RWPE2 (cell line): Measurements from ENCODE around the gene SCN2B.

Experiments used
- ATAC-seq: fragments of 200-7000 bp; cut with Tn5 transposase; 3 replicates; pipeline ENCODE4 v1.9.1; 2021; ENCODE audit warnings: low read depth
- DNase-seq: peaks from one replicate; pipeline ENCODE4 v3.0.0-alpha.2; 2020; ENCODE audit warnings: low spot score
- H3K27ac ChIP-seq: fragments of 450-650 bp; 2 replicates; pipeline ENCODE4 v1.5.1; 2017; ENCODE audit warnings: mild to moderate bottlenecking; ENCODE audit not compliant: poor library complexity, severe bottlenecking
- H3K27me3 ChIP-seq: fragments of 250-450 bp; sonication (Bioruptor Pico); 2 replicates; pipeline ENCODE4 v1.5.1; 2021; ENCODE audit warnings: mild to moderate bottlenecking, moderate library complexity; ENCODE audit not compliant: insufficient read depth, poor library complexity, severe bottlenecking
- H3K36me3 ChIP-seq: fragments of 250-450 bp; sonication (Bioruptor Pico); 2 replicates; pipeline ENCODE4 v1.5.1; 2020; ENCODE audit warnings: low read depth, mild to moderate bottlenecking, moderate library complexity
- H3K4me1 ChIP-seq: fragments of 250-450 bp; sonication (Bioruptor Pico); 2 replicates; pipeline ENCODE4 v1.5.1; 2021; ENCODE audit warnings: mild to moderate bottlenecking, moderate library complexity; ENCODE audit not compliant: insufficient read depth, poor library complexity, severe bottlenecking
- H3K4me3 ChIP-seq: fragments of 250-450 bp; sonication (Bioruptor Pico); 2 replicates; pipeline ENCODE4 v1.5.1; 2021; ENCODE audit warnings: mild to moderate bottlenecking, moderate library complexity; ENCODE audit not compliant: severe bottlenecking
- H3K9me3 ChIP-seq: fragments of 250-450 bp; sonication (Bioruptor Pico); 2 replicates; pipeline ENCODE4 v1.5.1; 2021; ENCODE audit warnings: mild to moderate bottlenecking, moderate library complexity; ENCODE audit not compliant: severe bottlenecking
- CTCF ChIP-seq: fragments of 450-650 bp; IDR thresholded peaks from one replicate; pipeline ENCODE4 v1.5.1; 2017; ENCODE audit warnings: mild to moderate bottlenecking, moderate library complexity; ENCODE audit not compliant: poor library complexity, severe bottlenecking

SCN2B gene

GRCh38 chr11:118168316-118168715 is 8.1 kb downstream of the SCN2B start:
- Histone ChIP-seq H3K9me3 (no peaks in the 10 kb centered on the region), H3K4me1 (peaks cover 8% of the 10 kb centered on the region), H3K36me3 (no peaks in the 10 kb centered on the region), H3K27ac (no peak overlapping the region), H3K4me3 (no peak overlapping the region), H3K27me3 (no peaks in the 10 kb centered on the region)
- DNase-seq: no peak
- TF ChIP-seq CTCF: no peak
- no peak for ATAC-seq

- DNase-seq (peak; percentile 28), ATAC-seq (no peak)
- no peak for TF ChIP-seq CTCF
- Histone ChIP-seq H3K4me3 (no peak overlapping the region), H3K36me3 (no peaks in the 10 kb centered on the region), H3K4me1 (peaks cover 8% of the 10 kb centered on the region), H3K27ac (no peak overlapping the region), H3K27me3 (no peaks in the 10 kb centered on the region), H3K9me3 (no peaks in the 10 kb centered on the region)
Observed at GRCh38 chr11:118167906-118168305, 8.5 kb downstream of the SCN2B start.

- no peaks in the 10 kb centered on the region for H3K36me3 ChIP-seq
- no peak for ATAC-seq
Observed at GRCh38 chr11:118167253-118167652, 9.2 kb downstream of the SCN2B start.

GRCh38 chr11:118166641-118167040 is 9.8 kb downstream of the SCN2B start:
- Histone ChIP-seq H3K4me3 (no peak overlapping the region), H3K9me3 (no peaks in the 10 kb centered on the region), H3K36me3 (no peaks in the 10 kb centered on the region), H3K4me1 (peaks cover 8% of the 10 kb centered on the region), H3K27me3 (no peaks in the 10 kb centered on the region), H3K27ac (no peak overlapping the region)
- no peak for ATAC-seq
- no peak for DNase-seq
- no peak for TF ChIP-seq CTCF

More at GRCh38 chr11:118167253-118167652, 9.2 kb downstream of the SCN2B start:
- Histone ChIP-seq H3K27me3 (no peaks in the 10 kb centered on the region), H3K27ac (no peak overlapping the region), H3K9me3 (no peaks in the 10 kb centered on the region), H3K4me3 (no peak overlapping the region), H3K4me1 (peaks cover 8% of the 10 kb centered on the region)
- no peak for DNase-seq
- no peak for TF ChIP-seq CTCF

- H3K4me3 ChIP-seq: no peak overlapping the region
- ATAC-seq: no peak
- no peak for DNase-seq
- TF ChIP-seq CTCF: no peak
- no peaks in the 10 kb centered on the region for H3K36me3 ChIP-seq
- H3K4me1 ChIP-seq: peaks cover 8% of the 10 kb centered on the region
- H3K9me3 ChIP-seq: no peaks in the 10 kb centered on the region
- no peaks in the 10 kb centered on the region for H3K27me3 ChIP-seq
- no peak overlapping the region for H3K27ac ChIP-seq
Observed at GRCh38 chr11:118164885-118165284, 11.6 kb downstream of the SCN2B start.
